CD4-positive, alpha-beta T cell treated with Interleukin-17A for 1 hour (primary cell): ENCODE results near the gene NFATC2IP.

Experiments used
- DNase-seq: peaks from one replicate; pipeline ENCODE4 v3.0.0-alpha.2; 2020

NFATC2IP gene

GRCh38 chr16:28950648-28951409 lies at the start of gene NFATC2IP:
NFATC2IP (plus strand) TSS chr16:28950937; CDS start chr16:28951012, 75 bp downstream.
- DNase-seq: peak; percentile 100

- DNase-seq: no peak
These were observed 48.9 kb upstream of the NFATC2IP start for GRCh38 chr16:28901862-28902261.

- no peak for DNase-seq
These were observed 47.8 kb upstream of the NFATC2IP start for GRCh38 chr16:28902909-28903308.

- no peak for DNase-seq
These were observed 47.2 kb upstream of the NFATC2IP start for GRCh38 chr16:28903344-28904042.

GRCh38 chr16:28904363-28904762 lies 46.4 kb upstream of the NFATC2IP start:
- no peak for DNase-seq

- DNase-seq: no peak
These were observed 45.9 kb upstream of the NFATC2IP start for GRCh38 chr16:28904828-28905227.

- DNase-seq: no peak
These were observed 45.4 kb upstream of the NFATC2IP start for GRCh38 chr16:28905229-28905754.

- DNase-seq: no peak
These were observed 44.9 kb upstream of the NFATC2IP start for GRCh38 chr16:28905800-28906372.

- no peak for DNase-seq
These were observed 40.4 kb upstream of the NFATC2IP start for GRCh38 chr16:28910086-28911031.

- no peak for DNase-seq
These were observed 38.2 kb upstream of the NFATC2IP start for GRCh38 chr16:28912558-28912957.

GRCh38 chr16:28913946-28914724 lies 36.6 kb upstream of the NFATC2IP start:
- no peak for DNase-seq

- no peak for DNase-seq
These were observed 35.6 kb upstream of the NFATC2IP start for GRCh38 chr16:28915181-28915580.

- no peak for DNase-seq
These were observed 33.6 kb upstream of the NFATC2IP start for GRCh38 chr16:28917095-28917494.

- DNase-seq: no peak
These were observed 32.0 kb upstream of the NFATC2IP start for GRCh38 chr16:28918698-28919097.

GRCh38 chr16:28923231-28923587 lies 27.5 kb upstream of the NFATC2IP start:
- no peak for DNase-seq

GRCh38 chr16:28923652-28924398 lies 26.9 kb upstream of the NFATC2IP start:
- DNase-seq: no peak

GRCh38 chr16:28924399-28924761 lies 26.4 kb upstream of the NFATC2IP start:
- DNase-seq: no peak

- DNase-seq: peak; percentile 95
These were observed 25.9 kb upstream of the NFATC2IP start, which contains the start of gene RABEP2 for GRCh38 chr16:28924762-28925385. RABEP2 (minus strand) TSS chr16:28925238; CDS start chr16:28925163, 75 bp downstream.

- DNase-seq: peak; percentile 85
These were observed 25.1 kb upstream of the NFATC2IP start for GRCh38 chr16:28925386-28926228.
